Astrocyte (in vitro differentiated cells and primary cell): ENCODE measurements around the gene MUC16. TPM values are rescaled to one million over a fixed set of nuclear protein-coding genes. Genes with fewer than 3 reads are reported as not detected.
"Not testable (repeated sequence)": the region's sequence is repeated elsewhere in the genome, so short reads cannot be mapped to it uniquely, and the experiment has no call there.

ENCODE experiments used
- DNase-seq: peaks from one replicate; pipeline ENCODE4 v3.0.0-alpha.2; 2010; ENCODE audit warnings: low read depth
- FAIRE-seq: peaks from 2 replicates; lab custom pipeline; 2011; peaks lifted over from hg19 to GRCh38; lab: Jason Lieb, UNC
- H2AFZ ChIP-seq: 2 replicates; pipeline ENCODE4 v1.6.0; 2012; ENCODE audit warnings: low read depth, low read length, inconsistent platforms
- H3K27ac ChIP-seq: 2 replicates; pipeline ENCODE4 v1.5.1; 2011; ENCODE audit warnings: low read depth, low read length, inconsistent platforms
- H3K27me3 ChIP-seq: 2 replicates; pipeline ENCODE4 v1.6.0; 2011; ENCODE audit warnings: low read length, inconsistent platforms; ENCODE audit not compliant: insufficient read depth
- H3K36me3 ChIP-seq: 2 replicates; pipeline ENCODE4 v1.5.1; 2011; ENCODE audit warnings: low read length, inconsistent platforms; ENCODE audit not compliant: insufficient read depth
- H3K4me1 ChIP-seq: 2 replicates; pipeline ENCODE4 v1.5.1; 2011; ENCODE audit warnings: low read length, inconsistent platforms; ENCODE audit not compliant: insufficient read depth
- H3K4me2 ChIP-seq: 2 replicates; pipeline ENCODE4 v1.6.0; 2012; ENCODE audit warnings: low read length, inconsistent platforms
- H3K4me3 ChIP-seq: 2 replicates; pipeline ENCODE4 v1.5.1; 2011; ENCODE audit warnings: low read depth, mild to moderate bottlenecking, low read length, inconsistent platforms; ENCODE audit not compliant: insufficient read depth
- H3K79me2 ChIP-seq: 2 replicates; pipeline ENCODE4 v1.6.0; 2012; ENCODE audit warnings: mild to moderate bottlenecking, low read length, inconsistent platforms; ENCODE audit not compliant: insufficient read depth
- H3K9ac ChIP-seq: 2 replicates; pipeline ENCODE4 v1.6.0; 2012; ENCODE audit warnings: mild to moderate bottlenecking, low read length, inconsistent platforms
- H3K9me3 ChIP-seq: 2 replicates; pipeline ENCODE4 v1.5.1; 2012; ENCODE audit warnings: low read depth, mild to moderate bottlenecking, low read length, inconsistent platforms; ENCODE audit not compliant: insufficient read depth
- H4K20me1 ChIP-seq: 2 replicates; pipeline ENCODE4 v1.6.0; 2012; ENCODE audit warnings: low read length, inconsistent platforms; ENCODE audit not compliant: insufficient read depth
- H3K27ac Mint-ChIP-seq: one replicate; pipeline ENCODE4 v1.8.0; 2021; ENCODE audit warnings: mild to moderate bottlenecking, mixed read lengths; ENCODE audit not compliant: unreplicated experiment
- H3K27me3 Mint-ChIP-seq: one replicate; pipeline ENCODE4 v1.8.0; 2021; ENCODE audit warnings: low read depth, mixed read lengths; ENCODE audit not compliant: unreplicated experiment
- H3K36me3 Mint-ChIP-seq: one replicate; pipeline ENCODE4 v1.8.0; 2021; ENCODE audit warnings: low read depth, mixed read lengths; ENCODE audit not compliant: unreplicated experiment
- H3K4me1 Mint-ChIP-seq: one replicate; pipeline ENCODE4 v1.8.0; 2021; ENCODE audit warnings: low read depth, mixed read lengths; ENCODE audit not compliant: unreplicated experiment
- H3K4me3 Mint-ChIP-seq: one replicate; pipeline ENCODE4 v1.8.0; 2021; ENCODE audit warnings: mild to moderate bottlenecking, moderate library complexity, mixed read lengths; ENCODE audit not compliant: unreplicated experiment
- H3K9me3 Mint-ChIP-seq: one replicate; pipeline ENCODE4 v1.8.0; 2021; ENCODE audit warnings: mild to moderate bottlenecking, mixed read lengths; ENCODE audit not compliant: unreplicated experiment
- CTCF ChIP-seq: IDR thresholded peaks from 2 replicates; pipeline ENCODE4 v1.5.1; 2011; ENCODE audit warnings: low read depth, mild to moderate bottlenecking, inconsistent platforms, low read length, moderate library complexity; ENCODE audit not compliant: insufficient read depth
- EZH2 ChIP-seq: IDR thresholded peaks from 2 replicates; pipeline ENCODE4 v1.6.1; 2012; ENCODE audit warnings: mild to moderate bottlenecking, low read length, inconsistent platforms; ENCODE audit not compliant: insufficient read depth
- total RNA-seq: library from RNA; stranded (reverse); gene quantifications from 2 replicates; pipeline ENCODE4 v1.2.1, GENCODE V29; 2021

MUC16 gene
- total RNA-seq, 1 donor from 2014 or later: not detected

- DNase-seq (no peak), FAIRE-seq (no peak)
- H3K9me3 Mint-ChIP-seq: peaks cover 11% of the 10 kb centered on the region
- Histone ChIP-seq H3K36me3 (no peaks in the 10 kb centered on the region), H3K4me1 (no peaks in the 10 kb centered on the region), H3K27me3 (no peaks in the 10 kb centered on the region), H3K9me3 (no peaks in the 10 kb centered on the region), H4K20me1 (no peaks in the 10 kb centered on the region), H2AFZ (no peak overlapping the region), H3K79me2 (no peaks in the 10 kb centered on the region), H3K4me3 (no peak overlapping the region), H3K27ac (no peak overlapping the region), H3K4me2 (no peak overlapping the region), H3K9ac (no peak overlapping the region)
- no peak overlapping the region for H3K27ac Mint-ChIP-seq
- no peak overlapping the region for H3K4me3 Mint-ChIP-seq
- no peaks in the 10 kb centered on the region for H3K4me1 Mint-ChIP-seq
- no peaks in the 10 kb centered on the region for H3K27me3 Mint-ChIP-seq
- H3K36me3 Mint-ChIP-seq: no peaks in the 10 kb centered on the region
- TF ChIP-seq EZH2 (no peak), CTCF (no peak)
Measured at GRCh38 chr19:9057505-9058258, 47.5 kb upstream of the MUC16 start.

DNA sequence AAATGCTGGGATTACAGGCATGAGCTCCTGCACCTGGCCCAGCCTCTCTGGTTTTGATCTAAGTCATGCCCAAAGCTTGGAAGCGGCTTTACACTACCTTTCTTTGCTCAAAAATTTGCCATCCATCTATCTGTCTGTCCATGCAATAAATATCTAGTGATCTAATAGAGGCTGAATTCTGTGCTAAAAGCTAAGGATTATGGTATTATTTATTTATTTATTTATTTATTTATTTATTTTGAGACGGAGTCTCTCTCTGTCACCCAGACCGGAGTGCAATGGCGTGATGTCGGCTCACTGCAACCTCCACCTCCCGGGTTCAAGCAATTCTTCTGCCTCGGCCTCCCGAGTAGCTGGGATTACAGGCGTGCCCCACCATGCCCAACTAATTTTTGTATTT lies 45.9 kb upstream of the MUC16 start:
- H3K79me2 ChIP-seq, H4K20me1 ChIP-seq, H3K9ac ChIP-seq, H3K27me3 ChIP-seq, H3K4me3 ChIP-seq, H3K4me2 ChIP-seq, H3K4me1 ChIP-seq, H3K27ac Mint-ChIP-seq, FAIRE-seq, DNase-seq, H3K27me3 Mint-ChIP-seq, H3K36me3 Mint-ChIP-seq, H3K36me3 ChIP-seq, H3K4me3 Mint-ChIP-seq, H2AFZ ChIP-seq, H3K9me3 ChIP-seq, H3K4me1 Mint-ChIP-seq, H3K27ac ChIP-seq: not testable (repeated sequence)
- peaks cover 13% of the 10 kb centered on the region for H3K9me3 Mint-ChIP-seq

DNA sequence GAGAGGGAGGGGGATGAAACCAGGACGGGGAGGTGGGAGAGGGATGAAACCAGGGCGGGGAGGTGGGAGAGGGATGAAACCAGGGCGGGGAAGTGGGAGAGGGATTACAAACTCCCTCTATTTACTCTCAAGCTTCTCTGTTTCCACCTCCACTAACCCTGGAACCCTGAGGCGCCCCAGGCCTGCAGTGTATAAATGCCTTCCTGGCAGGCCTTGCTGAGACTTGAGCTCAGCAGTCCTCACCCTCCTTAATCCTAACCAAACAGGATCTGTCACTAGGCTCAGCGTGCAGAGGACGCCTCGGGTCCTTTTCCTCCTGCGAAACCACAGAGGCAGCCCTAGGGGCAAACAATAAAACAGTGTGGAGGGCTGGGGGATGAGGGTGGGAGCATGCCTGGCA lies 44.6 kb upstream of the MUC16 start:
- no peak overlapping the region for H3K9ac ChIP-seq
- H4K20me1 ChIP-seq: no peaks in the 10 kb centered on the region
- Mint-ChIP-seq H3K36me3 (no peaks in the 10 kb centered on the region), H3K9me3 (peaks cover 13% of the 10 kb centered on the region), H3K4me3 (no peak overlapping the region), H3K4me1 (no peaks in the 10 kb centered on the region), H3K27ac (no peak overlapping the region), H3K27me3 (no peaks in the 10 kb centered on the region)
- TF ChIP-seq EZH2 (no peak), CTCF (no peak)
- H3K79me2 ChIP-seq: no peaks in the 10 kb centered on the region
- H3K4me2 ChIP-seq: no peak overlapping the region
- no peaks in the 10 kb centered on the region for H3K36me3 ChIP-seq
- DNase-seq: no peak
- no peaks in the 10 kb centered on the region for H3K27me3 ChIP-seq
- H3K27ac ChIP-seq: no peak overlapping the region
- no peak for FAIRE-seq
- H3K4me3 ChIP-seq: no peak overlapping the region
- H3K9me3 ChIP-seq: no peaks in the 10 kb centered on the region
- no peaks in the 10 kb centered on the region for H3K4me1 ChIP-seq
- no peak overlapping the region for H2AFZ ChIP-seq
